DMS53 (cell line): ENCODE data around the gene SPATA45.
A peak's percentile ranks its signal among the peaks of the same experiment; 100 is the strongest.
"Not testable (repeated sequence)": the region's sequence is repeated elsewhere in the genome, so short reads cannot be mapped to it uniquely, and the experiment has no call there.

Experiments used
- DNase-seq: peaks from one replicate; lab custom pipeline; 2025; lab: John Stamatoyannopoulos, UW

SPATA45 gene

DNA sequence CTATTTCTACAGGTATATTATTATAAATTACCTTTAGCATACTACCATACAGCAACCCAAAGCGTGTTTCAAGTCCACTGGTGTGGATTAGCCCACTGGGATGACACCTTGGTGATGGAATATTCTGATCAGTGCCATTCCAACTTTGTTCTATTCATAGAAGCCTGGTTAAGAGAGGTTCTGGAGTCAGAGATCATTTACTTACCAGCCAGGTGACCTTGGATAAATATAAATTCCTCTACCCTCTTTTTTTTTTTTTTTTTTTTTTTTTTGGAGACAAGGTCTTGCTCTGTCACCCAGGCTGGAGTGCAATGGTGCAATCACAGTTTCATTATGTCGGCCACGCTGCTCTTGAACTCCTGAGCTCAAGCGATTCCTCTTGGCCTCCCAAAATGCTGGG, at the start of gene SPATA45:
Gene SPATA45 (minus strand): TSS at position 101 of the 400 bp plus-strand sequence. CDS start 11,500 bp downstream, outside the sequence.
- DNase-seq: no peak

DNA sequence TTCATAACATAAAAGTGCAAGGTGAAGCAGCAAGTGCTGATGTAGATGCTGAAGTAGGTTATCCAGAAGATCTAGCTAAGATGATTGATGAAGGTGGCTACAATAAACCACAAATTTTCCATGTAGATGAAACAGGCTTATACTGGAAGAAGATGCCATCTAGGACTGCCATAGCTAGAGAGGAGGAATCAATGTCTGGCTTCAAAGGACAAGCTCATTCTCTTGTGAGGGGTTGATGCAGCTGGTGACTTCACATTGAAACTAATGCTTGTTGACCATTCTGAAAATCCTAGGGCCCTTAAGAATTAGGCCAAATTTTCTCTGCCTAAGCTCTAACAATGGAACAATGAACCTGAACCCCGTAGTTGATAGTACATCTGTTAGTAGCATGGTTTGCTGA, 44.7 kb upstream of the SPATA45 start:
- DNase-seq: no peak

DNA sequence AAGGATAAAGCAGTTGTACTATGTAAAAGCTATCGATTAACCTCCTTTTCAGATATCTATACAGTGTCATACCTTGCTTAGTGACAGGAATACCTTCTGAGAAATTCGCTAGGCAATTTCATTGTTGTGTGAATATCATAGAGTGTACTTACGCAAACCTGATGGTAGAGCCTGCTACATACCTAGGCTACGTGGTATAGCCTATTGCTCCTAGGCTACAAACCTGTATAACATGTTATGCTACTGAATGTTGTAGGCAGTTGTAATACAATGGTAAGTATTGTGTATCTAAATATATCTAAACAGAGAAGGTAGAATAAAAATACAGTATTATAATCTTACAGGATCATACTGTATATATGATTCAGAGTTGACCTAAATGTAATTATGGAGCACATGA, 37.1 kb upstream of the SPATA45 start:
- no peak for DNase-seq

DNA sequence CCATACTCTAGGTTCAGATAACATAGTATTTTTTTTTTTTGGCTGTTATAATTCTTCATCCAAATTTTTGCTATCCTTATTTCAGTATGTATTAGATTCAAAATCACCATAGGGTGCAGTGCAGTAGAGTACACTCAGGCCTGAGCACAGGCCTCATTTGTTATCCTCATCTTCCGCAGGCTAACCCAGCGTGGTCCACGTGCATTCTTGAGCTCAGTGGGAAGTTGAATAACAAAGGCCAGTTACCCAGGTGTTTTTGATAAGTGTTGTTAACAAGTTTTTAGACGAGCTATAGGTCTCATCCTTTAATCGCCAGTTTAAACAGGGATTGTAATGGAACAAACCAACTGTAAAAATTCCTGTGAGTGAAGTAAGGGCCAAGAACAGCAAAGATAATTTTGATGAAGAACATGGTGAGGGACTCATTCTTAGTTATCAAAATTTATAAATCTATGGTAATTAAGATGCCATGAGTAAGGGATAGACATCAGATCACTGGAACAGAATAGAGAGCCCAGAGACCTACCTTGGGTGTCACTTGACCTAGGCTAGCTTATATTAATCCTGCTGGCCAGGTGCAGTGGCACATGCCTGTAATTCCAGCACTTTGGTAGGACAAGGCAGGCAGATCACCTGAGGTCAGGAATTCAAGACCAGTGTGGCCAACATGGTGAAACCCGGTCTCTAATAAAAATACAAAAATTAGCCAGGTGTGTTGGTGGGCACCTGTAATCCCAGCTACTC, 32.7 kb upstream of the SPATA45 start:
- DNase-seq: no peak

DNA sequence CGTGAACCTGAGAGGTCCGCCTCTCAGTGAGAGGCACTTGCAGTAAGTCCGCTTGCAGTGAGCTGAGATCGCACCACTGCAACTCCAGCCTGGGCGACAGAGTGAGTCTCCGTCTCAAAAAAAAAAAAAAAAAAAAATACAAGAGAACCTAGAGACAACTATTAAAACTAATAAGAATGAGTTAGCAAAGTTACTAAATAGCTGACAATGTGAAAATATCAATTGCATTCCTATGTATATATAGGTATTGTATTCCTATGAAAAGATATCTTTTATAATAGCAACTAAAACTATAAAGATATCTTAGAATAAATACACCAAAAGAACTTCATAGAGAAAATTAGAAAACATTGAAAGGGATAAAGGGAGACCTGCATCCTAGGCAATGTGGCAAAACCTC, 31.0 kb upstream of the SPATA45 start:
- DNase-seq: no peak

DNA sequence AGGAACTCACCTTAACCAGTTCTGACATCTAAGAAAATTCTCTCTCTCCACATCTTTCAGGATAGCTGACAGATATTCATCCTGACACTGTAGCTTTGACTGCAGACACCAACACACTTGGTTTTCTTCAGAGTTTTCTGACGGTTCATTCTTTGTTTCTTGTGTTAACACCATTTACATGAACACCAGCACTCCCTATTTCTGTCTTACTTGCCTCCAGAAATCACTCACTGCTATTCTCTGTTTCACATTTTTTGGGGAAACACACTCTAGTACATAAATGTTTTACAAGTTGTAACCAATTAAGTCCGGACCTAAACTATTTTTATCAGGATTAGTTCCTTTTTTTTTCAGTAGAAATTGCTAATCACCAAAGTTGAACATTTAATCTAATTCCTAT, 26.1 kb upstream of the SPATA45 start:
- no peak for DNase-seq

DNA sequence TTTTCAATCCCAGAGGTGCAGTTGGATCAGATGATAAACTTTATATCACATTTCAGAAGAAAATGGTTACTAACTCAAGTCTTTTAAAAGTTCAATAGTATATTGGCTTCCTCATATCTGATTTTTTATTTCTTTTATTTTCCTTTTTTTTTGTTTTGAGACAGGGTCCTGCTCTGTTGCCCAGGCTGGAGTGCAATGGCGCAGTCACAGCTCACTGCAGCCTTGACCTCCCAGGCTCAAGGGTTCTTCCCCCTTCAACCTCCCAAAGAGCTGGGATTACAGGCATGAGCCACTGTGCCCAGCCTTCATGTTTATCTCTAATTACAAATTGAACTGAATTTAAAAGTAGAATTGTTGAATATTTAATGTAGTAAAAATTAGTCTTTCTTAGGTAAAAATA, 24.5 kb upstream of the SPATA45 start:
- DNase-seq: no peak

DNA sequence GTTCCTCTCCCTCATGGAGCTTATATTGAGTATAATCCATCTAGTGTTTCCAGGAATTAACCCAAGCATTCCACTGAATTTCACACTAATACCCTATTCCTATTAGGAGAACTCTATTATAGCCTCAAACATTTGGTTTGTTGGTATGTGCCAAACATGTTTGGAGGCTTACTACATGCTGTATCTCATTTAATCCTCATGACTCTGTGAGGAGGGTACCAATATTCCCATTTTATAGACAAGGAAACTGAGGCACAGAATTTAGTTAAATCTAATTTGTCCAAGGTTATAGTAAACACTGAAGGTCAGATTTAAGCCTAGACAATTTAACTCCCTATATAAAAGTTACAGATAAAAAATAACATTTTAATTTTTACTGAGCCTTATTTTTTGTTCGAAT, 19.7 kb upstream of the SPATA45 start:
- no peak for DNase-seq

DNA sequence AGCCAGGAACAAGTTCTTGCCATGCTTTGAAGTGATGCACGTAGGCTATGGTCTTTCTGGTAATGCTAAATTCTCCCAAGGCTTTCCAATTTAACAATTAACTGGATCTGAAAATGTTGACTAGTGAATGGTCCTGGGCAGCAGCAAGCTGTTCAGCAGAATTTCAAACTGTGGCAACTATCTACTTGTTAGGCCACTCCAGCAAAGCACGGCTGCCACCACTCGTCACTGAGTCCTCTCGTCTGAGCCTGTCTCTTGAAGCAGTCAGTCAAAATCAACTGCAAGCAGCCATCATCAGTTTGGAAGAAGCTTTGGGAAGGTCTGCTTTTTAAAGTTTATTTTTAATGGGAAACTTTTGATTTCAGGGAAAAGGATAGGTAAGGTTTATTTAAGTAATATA, 16.8 kb upstream of the SPATA45 start:
- no peak for DNase-seq

DNA sequence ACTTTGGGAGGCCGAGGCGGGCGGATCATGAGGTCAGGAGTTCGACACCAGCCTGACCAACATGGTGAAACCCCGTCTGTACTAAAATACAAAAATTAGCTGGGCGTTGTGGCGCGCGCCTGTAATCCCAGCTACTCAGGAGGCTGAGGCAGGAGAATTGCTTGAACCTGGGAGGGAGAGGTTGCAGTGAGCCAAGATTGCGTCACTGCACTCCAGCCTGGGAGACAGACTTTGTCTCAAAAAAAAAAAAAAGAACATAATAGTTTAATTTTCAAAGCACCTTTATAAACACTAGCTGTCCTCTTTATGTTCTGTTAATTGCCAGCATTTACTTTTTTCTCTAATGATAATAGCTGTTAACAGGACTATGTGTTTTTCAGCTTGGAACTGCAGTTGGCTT, 15.9 kb upstream of the SPATA45 start:
- DNase-seq: not testable (repeated sequence)

DNA sequence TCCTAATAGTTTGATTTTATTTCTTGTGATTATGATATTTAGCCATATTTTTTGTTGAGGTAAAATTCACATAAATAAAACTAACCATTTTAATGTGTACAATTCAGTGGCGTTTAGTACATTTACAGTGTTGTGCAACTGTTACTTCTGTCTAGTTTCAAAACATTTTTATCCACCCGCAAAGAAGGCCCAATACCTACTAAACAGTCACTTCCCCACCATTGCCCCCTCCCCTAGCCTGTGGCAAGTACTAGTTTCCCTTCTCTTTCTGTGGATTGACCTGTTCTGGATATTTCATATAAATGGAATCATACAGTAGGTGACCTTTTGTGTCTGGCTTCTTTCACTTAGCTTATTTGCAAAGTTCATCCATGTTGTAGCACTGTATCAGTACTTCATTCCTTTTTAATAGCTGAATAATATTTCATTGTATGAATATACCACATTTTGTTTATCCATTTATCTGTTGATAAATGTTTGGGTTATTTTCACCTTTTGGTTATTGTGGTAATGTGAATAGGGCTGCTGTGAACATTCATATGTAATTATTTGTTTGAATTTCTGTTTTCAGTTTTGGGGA, 14.8 kb upstream of the SPATA45 start:
- DNase-seq: no peak

DNA sequence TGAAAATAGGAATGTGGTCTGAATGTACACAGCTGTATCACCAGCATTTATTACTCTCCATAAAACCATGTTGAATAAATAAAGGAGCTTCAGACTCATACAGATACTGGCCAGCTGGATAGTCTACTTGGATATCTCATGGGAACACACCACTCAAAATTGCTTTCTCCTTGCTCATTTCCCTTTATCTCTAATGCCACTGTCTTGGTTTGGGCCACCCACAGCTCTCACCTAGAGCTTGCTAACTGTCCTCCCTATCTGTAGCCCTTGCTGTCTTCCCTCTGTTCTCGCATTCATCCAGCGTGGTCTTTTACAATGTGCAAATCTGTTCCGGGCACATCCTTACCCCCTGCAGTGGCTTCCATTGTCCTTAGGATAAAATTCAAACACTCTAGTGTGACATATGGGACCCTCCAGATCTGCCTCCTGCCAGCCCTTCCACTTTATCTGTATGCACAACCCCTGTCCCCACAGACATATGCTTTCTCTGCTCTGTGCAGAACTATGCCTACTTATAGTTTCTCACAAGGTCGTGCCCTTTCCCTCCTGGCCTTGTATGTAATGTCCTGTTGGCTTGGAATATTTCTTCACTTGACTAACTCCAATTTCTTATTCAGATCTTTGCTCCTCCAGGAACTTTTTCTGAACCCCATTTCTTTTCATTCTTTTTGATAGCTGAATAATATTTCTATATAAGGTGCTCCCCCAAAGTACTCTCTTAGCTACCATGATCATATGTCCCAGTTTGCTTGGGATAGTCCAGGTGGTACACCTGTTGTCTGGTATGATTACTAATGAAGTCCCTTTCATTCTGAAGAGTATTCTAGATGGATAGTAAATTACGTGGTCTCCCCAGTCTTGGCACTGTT, 13.5 kb upstream of the SPATA45 start:
- DNase-seq: peak; percentile 12

DNA sequence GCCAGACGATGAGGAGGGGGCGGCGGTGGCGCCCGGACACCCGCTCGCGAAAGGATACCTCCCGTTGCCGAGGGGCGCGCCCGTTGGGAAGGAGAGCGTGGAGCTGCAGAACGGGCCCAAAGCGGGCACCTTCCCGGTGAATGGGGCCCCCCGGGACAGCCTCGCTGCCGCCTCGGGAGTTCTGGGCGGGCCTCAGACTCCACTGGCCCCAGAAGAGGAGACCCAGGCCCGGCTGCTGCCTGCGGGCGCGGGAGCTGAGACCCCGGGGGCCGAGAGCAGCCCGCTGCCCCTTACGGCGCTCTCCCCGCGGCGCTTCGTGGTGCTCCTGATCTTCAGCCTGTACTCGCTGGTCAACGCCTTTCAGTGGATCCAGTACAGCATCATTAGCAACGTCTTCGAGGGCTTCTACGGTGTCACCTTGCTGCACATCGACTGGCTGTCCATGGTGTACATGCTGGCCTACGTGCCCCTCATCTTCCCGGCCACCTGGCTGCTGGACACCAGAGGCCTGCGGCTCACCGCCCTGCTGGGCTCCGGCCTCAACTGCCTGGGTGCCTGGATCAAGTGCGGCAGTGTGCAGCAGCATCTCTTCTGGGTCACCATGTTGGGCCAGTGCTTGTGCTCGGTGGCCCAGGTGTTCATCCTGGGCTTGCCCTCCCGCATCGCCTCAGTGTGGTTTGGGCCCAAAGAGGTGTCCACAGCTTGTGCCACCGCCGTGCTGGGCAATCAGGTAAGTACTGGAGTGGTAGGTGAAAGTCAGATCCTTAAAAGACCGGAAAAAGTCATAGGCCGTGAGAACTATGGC, 11.2 kb upstream of the SPATA45 start:
- DNase-seq: peak; percentile 88

DNA sequence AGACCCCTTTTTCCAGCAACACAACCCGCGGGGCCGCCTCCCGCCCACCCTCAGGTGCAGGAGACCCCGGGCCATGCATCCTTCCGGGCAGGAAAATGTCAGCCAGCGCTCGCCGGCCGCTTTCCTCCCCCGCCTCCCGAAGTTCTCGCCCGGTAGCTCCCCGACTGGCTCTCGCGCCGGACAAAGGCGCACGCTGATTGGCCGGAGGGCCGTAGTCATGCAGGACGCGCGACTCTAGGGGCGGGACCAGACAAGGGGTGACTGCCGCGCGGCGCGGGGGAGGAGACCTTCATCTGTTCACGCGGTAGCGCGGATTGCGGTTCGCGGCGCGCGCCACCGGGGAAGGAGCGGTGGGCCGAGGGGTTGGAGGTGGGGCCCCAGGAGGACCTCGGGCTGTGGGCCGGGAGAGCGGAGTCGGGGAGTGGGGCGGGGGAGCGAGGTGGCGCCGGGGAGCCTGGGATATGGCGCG, 10.6 kb upstream of the SPATA45 start, which contains the start of gene FLVCR1:
Gene FLVCR1 (plus strand): TSS at position 284 of the 469 bp plus-strand sequence. CDS start 178 bp downstream, at position 462.
- peak; percentile 99 for DNase-seq

DNA sequence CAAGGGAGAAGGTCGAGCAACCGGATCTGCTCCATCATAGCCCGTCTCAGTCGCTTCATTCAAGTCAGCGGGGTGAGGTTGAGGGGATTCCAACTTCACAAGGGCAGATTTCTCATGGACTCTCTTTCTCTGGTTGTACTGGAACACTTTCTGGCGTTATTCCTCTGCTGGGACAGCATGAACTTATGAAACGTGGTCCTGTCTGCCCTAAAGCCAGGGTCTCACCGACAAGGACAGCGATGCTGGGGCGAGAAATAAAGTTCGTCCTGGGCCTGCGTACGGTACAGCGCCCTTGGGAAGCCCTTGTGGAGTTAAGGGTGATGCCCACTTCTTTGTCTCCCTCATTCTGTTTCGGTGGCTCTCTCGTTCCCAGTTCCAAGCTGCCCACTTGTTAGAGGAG, 9.3 kb upstream of the SPATA45 start:
- DNase-seq: no peak

DNA sequence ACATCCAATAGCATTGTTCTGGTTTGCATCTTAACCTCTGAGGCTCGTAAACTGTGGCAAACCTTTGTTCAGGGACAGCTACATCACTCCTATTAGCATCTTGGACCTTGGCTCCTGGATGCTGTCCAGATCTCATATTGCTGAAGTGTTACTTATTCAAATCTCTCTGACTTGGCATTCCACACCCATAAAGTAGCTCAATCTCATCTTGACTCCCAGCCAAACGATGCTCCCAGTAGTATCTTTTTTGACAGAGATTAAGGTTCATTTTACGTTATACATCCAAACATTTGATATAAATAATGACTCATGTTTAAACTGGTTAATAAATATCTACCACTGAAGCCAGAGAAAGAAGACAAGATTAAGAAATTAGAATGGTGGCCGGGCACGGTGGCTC, 6.2 kb upstream of the SPATA45 start:
- peak; percentile 24 for DNase-seq

DNA sequence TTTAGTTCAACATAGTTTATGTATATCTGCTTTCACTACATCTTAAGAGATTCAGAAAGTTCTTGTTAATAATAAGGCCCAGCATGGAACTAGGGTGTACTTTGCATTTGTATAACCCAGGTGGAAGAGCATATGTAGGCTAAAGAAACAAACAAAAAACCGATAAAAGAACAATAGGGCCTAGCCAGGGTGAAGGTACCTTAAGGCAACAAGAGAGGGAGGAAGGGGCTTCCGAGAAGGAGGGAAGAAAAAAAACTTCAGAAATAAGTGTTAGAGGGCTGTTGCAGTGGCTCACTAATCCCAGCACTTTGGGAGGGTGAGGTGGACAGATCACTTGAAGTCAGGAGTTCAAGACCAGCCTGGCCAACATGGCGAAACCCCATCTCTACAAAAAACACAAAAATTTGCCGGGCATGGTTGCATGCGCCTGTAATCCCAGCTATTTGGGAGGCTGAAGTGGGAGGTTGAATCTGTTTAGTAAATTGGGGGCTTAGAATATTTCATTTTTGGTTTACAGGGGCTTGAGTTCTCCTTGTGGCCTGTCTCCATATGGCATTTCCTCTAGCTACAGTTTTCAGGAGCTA, 4.7 kb upstream of the SPATA45 start:
- no peak for DNase-seq

DNA sequence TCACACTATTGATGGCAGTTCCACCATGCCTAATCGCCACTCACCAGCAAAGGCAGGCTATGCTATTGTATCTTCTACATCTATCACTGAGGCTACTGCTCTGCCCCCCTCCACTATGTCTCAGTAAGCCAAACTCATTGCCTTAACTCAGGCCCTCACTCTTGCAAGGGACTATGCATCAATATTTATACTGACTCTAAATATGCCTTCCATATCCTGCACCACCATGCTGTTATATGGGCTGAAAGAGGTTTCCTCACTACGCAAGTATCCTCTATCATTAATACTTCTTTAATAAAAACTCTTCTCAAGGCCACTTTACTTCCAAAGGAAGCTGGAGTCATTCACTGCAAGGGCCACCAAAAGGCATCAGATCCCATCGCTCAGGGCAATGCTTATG, 2.9 kb downstream of the SPATA45 start:
- DNase-seq: not testable (repeated sequence)

DNA sequence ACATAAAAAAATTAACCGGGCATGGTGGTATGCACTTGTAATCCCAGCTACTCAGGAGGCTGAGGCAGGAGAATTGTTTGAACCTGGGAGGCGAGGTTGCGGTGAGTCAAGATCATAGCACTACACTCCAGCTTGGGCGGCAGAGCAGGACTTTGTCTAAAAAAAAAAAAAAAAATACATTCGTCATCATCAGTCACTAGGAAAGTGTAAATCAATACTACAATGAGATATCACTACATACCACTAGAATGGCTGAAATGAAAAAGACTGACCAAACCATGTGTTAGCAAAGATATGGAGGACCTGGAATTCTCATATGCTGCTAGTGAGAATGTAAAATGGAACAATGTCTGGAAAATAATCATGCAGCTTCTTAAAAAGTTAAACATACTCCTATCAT, 9.3 kb downstream of the SPATA45 start:
- DNase-seq: no peak

DNA sequence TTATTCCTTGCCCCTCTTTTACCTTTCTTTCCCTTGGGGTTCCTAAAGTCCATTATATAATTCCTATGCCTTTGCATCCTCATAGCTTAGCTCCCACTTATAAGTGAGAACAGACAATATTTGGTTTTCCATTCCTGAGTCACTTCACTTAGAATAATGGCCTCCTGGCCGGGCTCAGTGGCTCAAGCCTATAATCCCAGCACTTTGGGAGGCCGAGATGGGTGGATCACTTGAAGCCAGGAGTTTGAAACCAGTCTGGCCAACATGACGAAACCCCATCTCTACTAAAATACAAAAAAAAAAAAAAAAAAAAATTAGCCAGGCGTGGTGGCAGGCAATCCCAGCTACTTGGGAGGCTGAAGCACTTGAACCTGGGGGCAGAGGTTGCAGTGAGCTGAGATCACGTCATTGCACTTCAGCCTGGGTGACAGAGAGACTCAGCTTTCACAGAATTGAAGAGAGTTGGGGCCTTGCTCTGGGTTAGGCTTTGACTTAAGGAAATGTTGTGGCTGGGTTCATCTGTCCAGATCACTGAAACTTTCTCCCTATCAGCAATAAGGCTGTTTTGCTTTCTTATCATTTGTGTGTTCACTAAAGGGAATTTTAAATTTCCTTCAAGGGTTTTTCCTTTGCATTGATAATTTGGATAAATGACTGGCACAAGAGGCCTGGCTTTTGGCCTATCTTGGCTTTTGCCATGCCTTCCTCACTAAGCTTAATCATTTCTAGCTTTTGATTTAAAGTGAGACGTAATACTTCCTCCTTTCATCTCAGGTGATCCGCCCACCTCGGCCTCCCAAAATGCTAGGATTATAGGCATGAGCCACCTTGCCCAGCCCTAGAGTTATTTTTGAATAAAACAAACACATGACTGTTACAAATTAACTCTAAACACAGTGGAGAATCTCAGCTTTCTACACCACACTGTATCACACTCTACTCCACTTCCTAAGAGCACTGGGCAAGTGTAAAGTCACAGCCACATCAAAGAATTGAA, 13.9 kb downstream of the SPATA45 start:
- peak; percentile 77 for DNase-seq
